ENCODE results near the gene NOG.

NOG gene

DNA sequence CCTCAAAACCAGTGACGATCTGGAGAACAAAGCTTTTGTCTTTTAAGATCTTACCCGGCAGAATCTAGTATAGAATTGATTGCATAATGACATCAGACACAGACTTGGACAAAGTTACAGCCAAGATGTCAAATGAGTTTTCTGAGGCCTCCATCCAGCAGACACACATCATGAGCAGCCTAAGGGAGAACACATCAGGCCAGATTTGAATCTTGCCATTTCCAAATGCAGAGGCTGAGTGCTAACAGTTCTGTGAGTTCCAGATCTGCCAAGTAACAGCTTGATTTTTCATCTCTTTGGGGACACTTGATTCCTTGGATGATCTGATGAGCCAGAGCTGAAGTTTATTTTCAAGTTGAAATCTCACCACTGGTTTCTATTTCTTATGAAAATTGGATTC, 21.0 kb downstream of the NOG start:
- TF ChIP-seq, protein P1, sequence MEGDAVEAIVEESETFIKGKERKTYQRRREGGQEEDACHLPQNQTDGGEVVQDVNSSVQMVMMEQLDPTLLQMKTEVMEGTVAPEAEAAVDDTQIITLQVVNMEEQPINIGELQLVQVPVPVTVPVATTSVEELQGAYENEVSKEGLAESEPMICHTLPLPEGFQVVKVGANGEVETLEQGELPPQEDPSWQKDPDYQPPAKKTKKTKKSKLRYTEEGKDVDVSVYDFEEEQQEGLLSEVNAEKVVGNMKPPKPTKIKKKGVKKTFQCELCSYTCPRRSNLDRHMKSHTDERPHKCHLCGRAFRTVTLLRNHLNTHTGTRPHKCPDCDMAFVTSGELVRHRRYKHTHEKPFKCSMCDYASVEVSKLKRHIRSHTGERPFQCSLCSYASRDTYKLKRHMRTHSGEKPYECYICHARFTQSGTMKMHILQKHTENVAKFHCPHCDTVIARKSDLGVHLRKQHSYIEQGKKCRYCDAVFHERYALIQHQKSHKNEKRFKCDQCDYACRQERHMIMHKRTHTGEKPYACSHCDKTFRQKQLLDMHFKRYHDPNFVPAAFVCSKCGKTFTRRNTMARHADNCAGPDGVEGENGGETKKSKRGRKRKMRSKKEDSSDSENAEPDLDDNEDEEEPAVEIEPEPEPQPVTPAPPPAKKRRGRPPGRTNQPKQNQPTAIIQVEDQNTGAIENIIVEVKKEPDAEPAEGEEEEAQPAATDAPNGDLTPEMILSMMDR (IDR thresholded peaks at IDR 0.05; ENCODE audit: insufficient read depth, low read depth, low read length, missing control alignments) = no peak
- H3K4me3 ChIP-seq (ENCODE audit: low read length) = no peak overlapping the region
- no peak for DNase-seq (ENCODE audit: low read depth)

DNA sequence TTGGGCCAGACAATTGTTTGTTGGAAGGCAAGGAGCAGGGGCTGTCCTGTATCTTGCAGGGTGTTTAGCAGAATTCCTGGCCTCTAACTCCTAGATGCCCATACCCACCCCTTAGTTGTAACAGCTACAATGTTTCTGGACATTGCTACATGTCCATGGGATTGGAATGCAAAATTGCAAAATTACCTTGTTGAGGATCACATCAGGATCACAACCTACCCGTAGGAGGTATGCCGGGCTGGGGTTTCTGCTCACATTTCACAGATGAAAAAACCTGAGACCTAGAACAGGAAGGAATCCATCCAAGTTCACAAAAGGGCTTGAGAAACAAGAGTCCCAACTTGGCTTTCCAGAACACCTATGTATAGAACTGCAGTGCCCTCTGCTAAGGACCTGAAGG, 22.7 kb downstream of the NOG start:
- TF ChIP-seq, protein P1 (IDR thresholded peaks at IDR 0.05; ENCODE audit: insufficient read depth, low read depth, low read length, missing control alignments) = no peak
- no peak overlapping the region for H3K4me3 ChIP-seq (ENCODE audit: low read length)
- DNase-seq (ENCODE audit: low read depth) = no peak

DNA sequence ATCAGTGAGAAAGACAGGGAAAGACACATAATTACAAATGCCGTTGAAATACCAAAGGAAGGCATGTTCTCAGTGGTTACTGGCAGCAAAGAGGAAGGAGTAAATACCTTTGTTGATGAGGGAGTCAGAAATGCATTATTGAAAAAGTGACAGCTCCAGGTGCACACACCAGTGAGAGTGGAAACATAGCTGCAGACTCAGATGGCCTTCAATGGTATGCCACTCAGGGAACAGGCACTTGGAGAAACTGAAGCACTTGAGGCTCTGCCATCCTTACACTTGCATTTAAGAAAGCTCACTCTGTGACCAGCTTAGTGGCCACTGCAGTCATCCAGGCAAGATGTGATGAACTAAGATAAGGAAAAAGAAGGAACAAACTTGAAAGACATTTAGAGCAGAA, 29.9 kb downstream of the NOG start:
- TF ChIP-seq, protein P1 (IDR thresholded peaks at IDR 0.05; ENCODE audit: insufficient read depth, low read depth, low read length, missing control alignments) = no peak
- no peak for DNase-seq (ENCODE audit: low read depth)

DNA sequence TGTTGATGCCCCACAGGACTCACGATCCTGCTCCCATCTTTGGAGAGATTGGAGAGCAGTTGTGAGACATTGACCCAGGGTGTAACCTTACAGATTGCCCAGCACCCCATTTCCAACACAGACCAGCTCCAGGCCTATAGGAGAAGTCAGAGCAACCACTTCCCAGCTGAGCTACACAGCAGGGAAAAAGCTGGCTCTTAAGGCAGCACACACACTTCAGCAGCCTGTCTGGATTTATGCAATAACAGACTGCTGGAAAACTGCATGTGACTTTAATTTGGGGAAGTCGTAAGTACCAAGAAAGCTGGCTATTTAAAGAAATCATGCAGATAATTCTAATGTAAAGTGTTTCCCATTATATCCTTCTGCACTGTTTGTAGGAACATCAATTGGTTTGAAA, 30.8 kb downstream of the NOG start:
- no peak overlapping the region for H3K4me3 ChIP-seq (ENCODE audit: low read length)
- TF ChIP-seq, protein P1 (IDR thresholded peaks at IDR 0.05; ENCODE audit: insufficient read depth, low read depth, low read length, missing control alignments) = no peak
- no peak for DNase-seq (ENCODE audit: low read depth)

More for the DNA sequence above, 29.9 kb downstream of the NOG start:
- no peak overlapping the region for H3K4me3 ChIP-seq (ENCODE audit: low read length)

DNA sequence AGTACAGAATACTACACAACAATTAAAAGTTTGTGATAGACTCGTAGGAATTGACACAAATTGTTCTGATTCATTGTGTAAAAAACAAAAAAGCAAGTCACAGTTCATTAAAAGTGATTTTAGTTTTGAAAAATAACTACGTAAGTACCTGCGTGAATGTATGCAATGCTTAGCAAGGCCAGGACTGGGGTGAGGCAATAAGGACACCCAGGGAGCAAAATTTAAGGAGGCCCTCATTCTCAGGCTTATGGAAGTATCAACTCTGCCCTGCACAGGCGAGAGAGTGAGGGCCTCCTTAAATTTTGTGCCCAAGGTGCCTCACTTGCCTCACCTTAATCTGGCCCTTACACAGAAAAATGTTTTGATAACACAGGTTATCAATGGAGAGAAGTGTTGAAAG, 31.4 kb downstream of the NOG start:
- no peak for DNase-seq (ENCODE audit: low read depth)
- TF ChIP-seq, protein P1 (IDR thresholded peaks at IDR 0.05; ENCODE audit: insufficient read depth, low read depth, low read length, missing control alignments) = no peak
- H3K4me3 ChIP-seq (ENCODE audit: low read length) = no peak overlapping the region

DNA sequence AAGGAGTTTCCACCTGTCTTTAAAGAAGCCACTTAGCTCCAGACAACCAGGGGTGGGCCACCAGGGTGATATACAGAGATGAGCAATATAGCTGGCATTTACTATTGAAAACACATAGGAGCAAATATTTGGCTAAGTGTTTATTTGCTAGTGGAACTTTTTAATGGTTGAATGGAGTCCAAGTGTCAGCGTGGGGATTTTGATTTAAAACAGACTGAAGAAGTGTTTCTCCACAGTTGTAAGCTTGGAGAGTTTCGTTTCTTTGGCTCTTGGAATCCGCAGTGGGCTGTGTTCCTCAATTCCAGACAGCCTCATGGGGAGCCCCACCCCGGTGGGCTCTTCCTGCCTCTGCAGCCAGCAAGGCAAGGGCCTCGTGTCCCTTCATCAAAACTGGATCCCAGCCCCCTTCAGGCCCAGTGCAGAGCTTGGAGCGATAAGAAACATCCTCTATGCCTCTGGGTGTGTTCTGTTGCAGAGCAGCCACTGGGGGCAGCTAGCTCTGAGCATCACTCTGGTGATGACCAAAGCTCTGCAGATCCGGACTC, 36.1 kb downstream of the NOG start:
- TF ChIP-seq, protein P1 (IDR thresholded peaks at IDR 0.05; ENCODE audit: insufficient read depth, low read depth, low read length, missing control alignments) = peak; percentile 20
- H3K4me3 ChIP-seq (ENCODE audit: low read length) = no peak overlapping the region
- DNase-seq (ENCODE audit: low read depth) = peak; percentile 5

DNA sequence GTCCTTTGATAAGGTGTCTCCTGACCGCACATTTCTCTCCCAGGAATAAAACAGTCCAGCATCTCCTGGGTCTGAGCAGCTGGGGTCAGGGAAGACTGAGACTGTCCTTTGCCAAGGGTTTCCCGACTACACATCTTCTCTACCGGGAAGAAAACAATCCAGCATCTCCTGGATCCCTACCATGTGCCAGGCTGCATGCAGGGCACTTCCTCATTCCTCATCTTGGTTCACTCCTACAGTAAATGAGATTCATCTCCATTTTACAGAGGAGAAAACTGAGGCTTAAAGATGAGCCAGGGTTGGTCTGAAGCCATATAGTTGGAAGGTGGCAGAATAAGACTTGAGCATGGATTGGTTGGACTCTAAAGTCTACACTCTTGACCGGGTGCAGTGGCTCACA, 36.7 kb downstream of the NOG start:
- TF ChIP-seq, protein P1 (IDR thresholded peaks at IDR 0.05; ENCODE audit: insufficient read depth, low read depth, low read length, missing control alignments) = no peak
- no peak overlapping the region for H3K4me3 ChIP-seq (ENCODE audit: low read length)
- DNase-seq (ENCODE audit: low read depth) = no peak
